K562 (cell line): Measurements from ENCODE around the gene COL15A1. TPM values are rescaled to one million over a fixed set of nuclear protein-coding genes. Genes with fewer than 3 reads are reported as not detected.

Experiments
- CTBP1 ChIP-seq: fragments of 450-650 bp; IDR thresholded peaks from 2 replicates; pipeline ENCODE4 v1.6.1; 2016; ENCODE audit warnings: borderline replicate concordance
- ELF4 ChIP-seq: fragments of 450-650 bp; formaldehyde crosslinking; IDR thresholded peaks from 2 replicates; pipeline ENCODE4 v1.4.0; 2022; ENCODE audit warnings: missing genetic modification characterization
- FOXK1 ChIP-seq: sonication (generic); formaldehyde crosslinking; IDR thresholded peaks from 2 replicates; pipeline ENCODE4 v1.8.0; 2022; ENCODE audit warnings: missing genetic modification reagents, mild to moderate bottlenecking, borderline replicate concordance
- KDM5B ChIP-seq: fragments of 200-600 bp; sonication (generic); IDR thresholded peaks from 2 replicates; pipeline ENCODE4 v1.6.1; 2012; ENCODE audit warnings: low read depth, mild to moderate bottlenecking, moderate library complexity, low read length, control low read depth, inconsistent platforms; ENCODE audit not compliant: insufficient replicate concordance
- MAZ ChIP-seq, 2 experiments: fragments of 450-650 bp in 1 of 2; sonication (generic) in 1 of 2; formaldehyde crosslinking; IDR thresholded peaks in 1 of 2; conservative IDR thresholded peaks in 1 of 2; 2 replicates each; pipeline versions ENCODE4 v1.4.0 to v1.5.0; 2020; ENCODE audit warnings: mild to moderate bottlenecking in 1 of 2, missing genetic modification reagents in 1 of 2
- MED1 ChIP-seq: sonication (generic); formaldehyde crosslinking; IDR thresholded peaks from 2 replicates; pipeline ENCODE4 v1.8.1; 2023; ENCODE audit warnings: missing genetic modification reagents, borderline replicate concordance
- MITF ChIP-seq: IDR thresholded peaks from 2 replicates; pipeline ENCODE4 v1.6.1; 2014; ENCODE audit warnings: antibody characterized with exemption
- NCOA4 ChIP-seq: fragments of 450-650 bp; IDR thresholded peaks from 2 replicates; pipeline ENCODE4 v1.6.1; 2018; ENCODE audit warnings: mild to moderate bottlenecking; ENCODE audit not compliant: partially characterized antibody
- NFE2 ChIP-seq: IDR thresholded peaks from 2 replicates; pipeline ENCODE4 v1.6.1; 2014; ENCODE audit warnings: antibody characterized with exemption, low read depth
- NR2C1 ChIP-seq, 2 experiments: fragments of 450-650 bp; IDR thresholded peaks; 2 replicates each; pipeline ENCODE4 v1.6.1; 2017; ENCODE audit warnings: mild to moderate bottlenecking in 2 of 2, antibody characterized with exemption in 1 of 2, inconsistent platforms in 1 of 2, missing compliant biosample characterization in 1 of 2, missing genetic modification characterization in 1 of 2
- PCBP2 ChIP-seq: fragments of 200-400 bp; formaldehyde crosslinking; IDR thresholded peaks from 2 replicates; pipeline ENCODE4 v1.6.1; 2018; ENCODE audit warnings: low read length, low read depth, mild to moderate bottlenecking, moderate library complexity; ENCODE audit not compliant: poor library complexity, severe bottlenecking
- PRPF4 ChIP-seq: fragments of 200-400 bp; formaldehyde crosslinking; IDR thresholded peaks from one replicate; pipeline ENCODE4 v1.6.1; 2017; ENCODE audit warnings: low read length, low read depth, mild to moderate bottlenecking; ENCODE audit not compliant: insufficient read depth, poor library complexity, severe bottlenecking
- TBL1XR1 ChIP-seq, 2 experiments: IDR thresholded peaks; 2 replicates each; pipeline ENCODE4 v1.6.1; 2012; ENCODE audit warnings: improper control_type of control experiment in 2 of 2, low read length in 2 of 2, mild to moderate bottlenecking in 1 of 2
- TEAD2 ChIP-seq: fragments of 450-650 bp; IDR thresholded peaks from 2 replicates; pipeline ENCODE4 v1.6.1; 2016; ENCODE audit warnings: missing genetic modification characterization, control low read depth, missing compliant biosample characterization
- ZBTB26 ChIP-seq: fragments of 450-650 bp; formaldehyde crosslinking; IDR thresholded peaks from 2 replicates; pipeline ENCODE4 v1.4.0; 2022; ENCODE audit warnings: missing genetic modification characterization
- ZNF146 ChIP-seq: IDR thresholded peaks from one replicate; pipeline ENCODE4 v1.6.1; 2018; ENCODE audit warnings: missing compliant biosample characterization; ENCODE audit not compliant: unreplicated experiment
- ZNF644 ChIP-seq: fragments of 200-800 bp; sonication (Bioruptor generic); IDR thresholded peaks from 2 replicates; pipeline ENCODE4 v1.6.1; 2016; ENCODE audit warnings: low read depth, missing genetic modification characterization, missing compliant biosample characterization
- ZSCAN29 ChIP-seq: fragments of 450-650 bp; IDR thresholded peaks from 2 replicates; pipeline ENCODE4 v1.6.1; 2017
- polyA plus RNA-seq, 8 experiments: library from polyadenylated mRNA; depleted of rRNA in 4 of 8; stranded (reverse) in 5 of 8; unstranded in 3 of 8; fragments of >200 nt; fragmentation: Nextera tagmentation in 2 of 8; fragmentation: Illumina TruSeq in 1 of 8; extraction: Ambion mirVana in 2 of 8; extraction: Trizol in 1 of 8; gene quantifications; 2 replicates each; pipeline versions ENCODE4 v1.2.1 to v1.2.3, GENCODE V29; 2011 to 2014; ENCODE audit warnings: inconsistent platforms in 1 of 8, missing spikeins in 1 of 8
- total RNA-seq, 7 experiments: library from RNA; depleted of rRNA in 6 of 7; stranded (reverse); fragments of >200 nt in 6 of 7; fragmentation: Illumina TruSeq in 2 of 7; extraction: Trizol in 2 of 7; gene quantifications; 2 replicates each; pipeline versions ENCODE4 v1.2.1 to v1.2.3, GENCODE V29; 2011 to 2021; ENCODE audit warnings: low replicate concordance in 1 of 7
- TF ChIP-seq, protein P1 (sequence below), 2 experiments: fragments of 450-650 bp; IDR thresholded peaks; 2 replicates each; pipeline ENCODE4 v1.6.1; 2018; ENCODE audit warnings: mild to moderate bottlenecking in 2 of 2, low read depth in 1 of 2; ENCODE audit not compliant: partially characterized antibody in 2 of 2

Gene COL15A1
- total and polyA plus RNA-seq, 9 of the 15 experiments (the other 6 are each of a cell fraction or from before 2014, with no cell fraction given) = 0.46 to 5.1 (median 2.6) TPM

DNA sequence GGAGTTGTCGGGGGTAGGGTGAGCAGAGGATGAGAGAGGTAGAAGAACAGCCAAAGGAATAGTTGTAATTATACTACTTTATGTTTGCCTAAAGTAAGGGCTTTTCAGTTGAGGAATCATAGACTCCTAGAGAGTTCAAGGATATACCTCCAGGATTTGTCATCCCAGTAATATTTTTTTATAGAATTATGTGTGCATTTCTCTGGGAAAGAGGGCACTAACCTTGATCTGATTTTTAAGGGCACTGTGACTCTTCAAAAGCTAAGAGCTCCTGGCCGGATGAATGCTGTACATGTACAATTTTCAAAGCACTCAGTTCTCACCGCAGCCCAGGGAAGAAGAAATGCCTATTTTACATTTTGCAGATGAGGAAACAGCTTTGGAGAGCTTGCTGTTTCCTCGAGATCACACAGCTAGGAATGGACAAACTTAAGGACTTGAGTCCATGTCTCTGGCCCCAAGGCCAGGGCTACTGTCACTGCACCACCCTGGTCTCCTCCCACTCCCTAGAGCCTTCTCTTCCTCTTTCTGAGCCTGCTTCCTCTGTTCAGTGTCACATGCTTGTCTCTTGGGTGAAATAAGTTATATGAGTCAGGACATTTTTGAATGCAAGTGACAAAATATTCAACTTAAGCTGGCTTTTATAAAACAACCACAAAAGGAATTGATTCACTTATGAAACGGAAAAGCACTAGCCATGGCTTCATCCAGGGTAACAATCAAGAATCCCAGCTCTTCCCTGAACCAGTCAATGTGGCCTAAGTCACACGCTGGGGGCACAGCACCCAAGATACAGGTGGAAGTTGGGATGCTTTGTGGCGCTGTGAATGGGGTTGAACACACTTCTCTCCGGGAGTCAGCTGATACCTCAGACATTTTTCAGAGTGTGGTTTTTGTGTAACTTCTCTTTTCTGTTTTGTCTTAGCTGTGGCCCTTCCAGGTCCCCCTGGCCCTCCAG lies 115.5 kb downstream of the COL15A1 start (continued):
- TF ChIP-seq ZNF146 = no peak
- TF ChIP-seq PCBP2 = no peak
- TF ChIP-seq NFE2 = peak; percentile 54
- TF ChIP-seq KDM5B = no peak
- TF ChIP-seq FOXK1 (CRISPR knock-in tag) = no peak
- no peak for TF ChIP-seq PRPF4
- TF ChIP-seq MITF = peak; percentile 84; the same call in 1 of the 2 replicates
- no peak for TF ChIP-seq TEAD2 (tag)
- TF ChIP-seq ZSCAN29 = no peak
- TF ChIP-seq CTBP1 = 0 out of 2 replicates have a peak, but pooled peaks have one; percentile 32
- no peak for TF ChIP-seq MED1 (CRISPR knock-in tag)
- peak; percentile 24 to 69; a peak in 2 of 4 replicates for TF ChIP-seq MAZ (CRISPR knock-in tag; conservative IDR thresholded peaks at IDR 0.05 in 1 of 2, IDR thresholded peaks at IDR 0.05 in 1 of 2)
- TF ChIP-seq TBL1XR1 (IDR thresholded peaks at IDR 0.05; ENCODE audit: low read length in 2 of 2) = no peak
- TF ChIP-seq ELF4 (CRISPR knock-in tag) = 0 out of 2 replicates have a peak, but pooled peaks have one; percentile 31
- peak; percentile 20; the same call in 1 of the 2 replicates for TF ChIP-seq ZBTB26 (CRISPR knock-in tag)
- TF ChIP-seq ZNF644 = peak; percentile 41; the same call in 1 of the 2 replicates
- no peak for TF ChIP-seq NCOA4
- TF ChIP-seq, protein P1, sequence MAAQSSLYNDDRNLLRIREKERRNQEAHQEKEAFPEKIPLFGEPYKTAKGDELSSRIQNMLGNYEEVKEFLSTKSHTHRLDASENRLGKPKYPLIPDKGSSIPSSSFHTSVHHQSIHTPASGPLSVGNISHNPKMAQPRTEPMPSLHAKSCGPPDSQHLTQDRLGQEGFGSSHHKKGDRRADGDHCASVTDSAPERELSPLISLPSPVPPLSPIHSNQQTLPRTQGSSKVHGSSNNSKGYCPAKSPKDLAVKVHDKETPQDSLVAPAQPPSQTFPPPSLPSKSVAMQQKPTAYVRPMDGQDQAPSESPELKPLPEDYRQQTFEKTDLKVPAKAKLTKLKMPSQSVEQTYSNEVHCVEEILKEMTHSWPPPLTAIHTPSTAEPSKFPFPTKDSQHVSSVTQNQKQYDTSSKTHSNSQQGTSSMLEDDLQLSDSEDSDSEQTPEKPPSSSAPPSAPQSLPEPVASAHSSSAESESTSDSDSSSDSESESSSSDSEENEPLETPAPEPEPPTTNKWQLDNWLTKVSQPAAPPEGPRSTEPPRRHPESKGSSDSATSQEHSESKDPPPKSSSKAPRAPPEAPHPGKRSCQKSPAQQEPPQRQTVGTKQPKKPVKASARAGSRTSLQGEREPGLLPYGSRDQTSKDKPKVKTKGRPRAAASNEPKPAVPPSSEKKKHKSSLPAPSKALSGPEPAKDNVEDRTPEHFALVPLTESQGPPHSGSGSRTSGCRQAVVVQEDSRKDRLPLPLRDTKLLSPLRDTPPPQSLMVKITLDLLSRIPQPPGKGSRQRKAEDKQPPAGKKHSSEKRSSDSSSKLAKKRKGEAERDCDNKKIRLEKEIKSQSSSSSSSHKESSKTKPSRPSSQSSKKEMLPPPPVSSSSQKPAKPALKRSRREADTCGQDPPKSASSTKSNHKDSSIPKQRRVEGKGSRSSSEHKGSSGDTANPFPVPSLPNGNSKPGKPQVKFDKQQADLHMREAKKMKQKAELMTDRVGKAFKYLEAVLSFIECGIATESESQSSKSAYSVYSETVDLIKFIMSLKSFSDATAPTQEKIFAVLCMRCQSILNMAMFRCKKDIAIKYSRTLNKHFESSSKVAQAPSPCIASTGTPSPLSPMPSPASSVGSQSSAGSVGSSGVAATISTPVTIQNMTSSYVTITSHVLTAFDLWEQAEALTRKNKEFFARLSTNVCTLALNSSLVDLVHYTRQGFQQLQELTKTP (IDR thresholded peaks at IDR 0.05; ENCODE audit: low read depth in 1 of 2, partially characterized antibody in 2 of 2) = peak in 1 of 2 experiments; percentile 31
- TF ChIP-seq NR2C1 (IDR thresholded peaks at IDR 0.05) = no peak
- no peak; the same call in 1 of the 2 replicates for TF ChIP-seq NR2C1 (tag; IDR thresholded peaks at IDR 0.05)
